Right ventricle myocardium superior (tissue), 1 donor: ENCODE results near the gene APOBEC3F. TPM values are rescaled to one million over a fixed set of nuclear protein-coding genes. Genes with fewer than 3 reads are reported as not detected.
A peak's percentile ranks its signal among the peaks of the same experiment; 100 is the strongest.

Experiments
- ATAC-seq: fragments of 200-7000 bp; cut with Tn5 transposase; one replicate; pipeline ENCODE4 v1.9.1; 2020; ENCODE audit warnings: mild to moderate bottlenecking; ENCODE audit not compliant: poor library complexity
- DNase-seq: peaks from one replicate; pipeline ENCODE4 v3.0.0-alpha.2; 2020
- intact Hi-C: fragments of 100-400 bp; cut with DNase I; formaldehyde crosslinking; loops from one replicate; pipeline ENCODE4 v1.11.2; 2022
- total RNA-seq: library from RNA; stranded (reverse); fragmentation: NEBNext Ultra II Directional; extraction: Animal tissue kit (Norgen Biotek cat#: 25700); gene quantifications from one replicate; pipeline ENCODE4 v1.2.1, GENCODE V29; 2021
- donor health status: DM: no; HTN: yes; CAD: no; lungs with severe emphysema.

The APOBEC3F gene
- total RNA-seq, 1 donor from 2014 or later, result 4.1 TPM

- ATAC-seq (no peak), DNase-seq (no peak)
- intact Hi-C loops, result no loop called here
Observed at GRCh38 chr22:39087098-39087497, 46.4 kb downstream of the APOBEC3F start.

DNA sequence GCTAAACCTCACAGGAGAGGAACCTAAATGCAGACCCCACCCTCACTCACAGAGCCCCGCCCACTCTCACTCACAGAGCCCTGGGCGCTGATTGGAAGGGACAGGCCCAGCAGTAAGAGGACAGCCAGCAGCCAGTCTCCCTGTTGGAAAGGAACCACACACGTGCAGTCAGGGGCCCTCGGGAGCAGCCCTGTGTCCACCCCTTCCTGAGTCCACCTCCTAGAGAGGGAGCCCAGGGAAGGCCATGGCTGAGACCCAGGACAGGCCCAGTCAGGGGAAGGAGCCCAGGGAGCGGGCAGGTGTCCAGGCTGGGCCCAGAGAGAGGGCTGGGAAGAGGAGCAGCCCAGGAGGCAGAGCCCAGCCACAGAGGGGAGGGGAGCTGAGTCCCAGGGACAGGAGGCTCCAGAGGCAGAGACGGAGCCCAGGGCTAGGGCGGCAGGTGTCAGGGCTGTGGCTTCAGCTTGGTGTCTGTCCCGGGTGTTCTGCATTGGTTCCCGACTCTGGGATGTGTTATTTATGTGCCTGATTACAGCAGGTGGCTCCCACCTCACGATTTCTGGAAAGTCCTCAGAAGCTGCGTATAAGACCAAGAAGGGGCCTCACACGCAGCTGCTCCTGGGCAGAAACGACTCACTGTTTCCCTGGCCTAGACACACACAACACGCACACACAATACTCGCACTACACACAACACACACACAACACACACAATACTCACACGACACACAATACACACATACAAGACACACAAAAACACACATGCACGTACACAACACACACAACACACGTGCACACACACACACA is 47.4 kb downstream of the APOBEC3F start:
- DNase-seq, result no peak
- intact Hi-C loops, result no loop called here
- ATAC-seq, result peak; percentile 48

DNA sequence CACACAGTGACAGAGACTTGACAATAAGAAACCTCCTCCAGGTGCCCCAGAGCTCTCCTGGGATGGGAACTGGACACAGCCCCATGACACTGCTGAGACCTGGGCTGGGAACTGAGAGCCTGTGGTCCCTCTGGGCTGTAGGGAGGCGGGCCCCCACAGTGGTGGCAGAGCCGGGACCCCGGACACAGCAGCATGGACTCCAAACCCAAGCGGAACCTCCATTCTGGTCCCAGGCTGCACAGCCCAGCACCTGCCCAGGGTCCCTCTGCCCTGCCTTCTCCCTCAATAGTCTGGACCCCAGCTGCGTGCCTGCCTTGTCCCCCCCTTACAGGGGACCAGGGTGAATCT is 48.0 kb downstream of the APOBEC3F start:
- DNase-seq (no peak), ATAC-seq (no peak)
- intact Hi-C loops, result no loop called here

- DNase-seq (no peak), ATAC-seq (no peak)
- intact Hi-C loops, result no loop called here
Observed at GRCh38 chr22:39089928-39090327, 49.3 kb downstream of the APOBEC3F start.

- ATAC-seq (no peak), DNase-seq (no peak)
- intact Hi-C loops, result no loop called here
Observed at GRCh38 chr22:39090426-39091064, 49.9 kb downstream of the APOBEC3F start.

- intact Hi-C loops, result no loop called here
- DNase-seq (no peak), ATAC-seq (no peak)
Observed at GRCh38 chr22:39091126-39092081, 50.7 kb downstream of the APOBEC3F start.

- no peak for ATAC-seq
- intact Hi-C loops, result no loop called here
- DNase-seq, result no peak
Observed at GRCh38 chr22:39092111-39092862, 51.6 kb downstream of the APOBEC3F start.

DNA sequence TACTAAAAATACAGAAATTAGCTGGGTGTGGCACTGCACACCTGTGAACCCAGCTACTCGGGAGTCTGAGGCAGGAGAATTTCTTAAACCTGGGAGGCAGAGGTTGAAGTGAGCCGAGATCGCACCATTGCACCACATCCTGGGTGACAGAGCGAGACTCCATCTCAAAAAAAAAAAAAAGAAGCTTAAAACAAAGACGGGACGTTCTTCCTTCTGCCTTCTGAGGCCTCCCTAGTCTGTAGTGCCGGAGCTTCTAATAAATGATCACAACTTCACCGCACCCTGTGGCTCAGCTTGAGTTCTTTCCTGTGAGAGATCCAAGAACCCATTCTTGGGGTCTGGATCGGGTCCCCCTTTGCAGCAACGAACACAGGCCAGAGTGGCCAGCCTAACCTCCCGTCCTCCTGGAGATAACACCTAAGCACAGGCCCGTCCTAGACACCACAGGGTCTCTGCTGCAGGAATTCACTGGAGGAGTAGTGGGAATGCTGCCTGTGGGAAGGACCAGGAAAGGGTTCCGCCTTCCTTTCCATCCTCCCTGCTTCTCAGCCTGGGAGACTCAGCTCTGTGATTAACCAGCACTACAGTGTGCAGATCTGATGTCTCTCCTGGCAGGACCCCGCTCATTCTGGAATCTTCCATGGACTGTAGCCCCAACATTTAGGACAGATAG is 54.2 kb downstream of the APOBEC3F start:
- no peak for ATAC-seq
- DNase-seq, result no peak
- intact Hi-C loops, result no loop called here

DNA sequence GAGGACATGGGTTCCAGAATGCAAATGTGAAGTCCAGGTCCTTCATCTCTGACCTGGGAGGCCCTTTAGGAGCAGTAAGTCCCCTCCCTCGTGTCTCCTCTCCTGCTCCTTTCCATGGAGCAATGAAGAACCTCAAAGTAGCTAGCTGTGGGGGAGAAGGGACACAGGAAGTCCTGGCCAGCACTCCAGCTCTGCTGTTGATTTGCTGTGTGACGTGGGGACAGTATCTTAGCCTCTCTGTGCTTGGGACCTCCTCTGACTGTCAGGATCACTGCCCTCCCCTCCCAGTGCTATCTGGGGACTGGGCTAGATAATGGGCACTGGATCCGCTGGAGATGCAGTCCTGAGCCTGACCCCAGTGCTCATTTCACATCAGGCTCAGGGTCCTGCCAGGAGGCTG is 55.3 kb downstream of the APOBEC3F start:
- DNase-seq (no peak), ATAC-seq (no peak)
- intact Hi-C loops, result no loop called here

GRCh38 chr22:39097098-39098020 is 56.7 kb downstream of the APOBEC3F start, which contains the start of gene APOBEC3H:
TSS of gene APOBEC3H (plus strand) at chr22:39097244. CDS start at chr22:39100279, 3,035 bp downstream.
- ATAC-seq (peak; percentile 68), DNase-seq (no peak)
- intact Hi-C loops, result no loop called here

- ATAC-seq, result no peak
- intact Hi-C loops, result no loop called here
- no peak for DNase-seq
Observed at GRCh38 chr22:39098026-39098425, 57.4 kb downstream of the APOBEC3F start.

- intact Hi-C loops, result no loop called here
- ATAC-seq (no peak), DNase-seq (no peak)
Observed at GRCh38 chr22:39098576-39098975, 57.9 kb downstream of the APOBEC3F start.

DNA sequence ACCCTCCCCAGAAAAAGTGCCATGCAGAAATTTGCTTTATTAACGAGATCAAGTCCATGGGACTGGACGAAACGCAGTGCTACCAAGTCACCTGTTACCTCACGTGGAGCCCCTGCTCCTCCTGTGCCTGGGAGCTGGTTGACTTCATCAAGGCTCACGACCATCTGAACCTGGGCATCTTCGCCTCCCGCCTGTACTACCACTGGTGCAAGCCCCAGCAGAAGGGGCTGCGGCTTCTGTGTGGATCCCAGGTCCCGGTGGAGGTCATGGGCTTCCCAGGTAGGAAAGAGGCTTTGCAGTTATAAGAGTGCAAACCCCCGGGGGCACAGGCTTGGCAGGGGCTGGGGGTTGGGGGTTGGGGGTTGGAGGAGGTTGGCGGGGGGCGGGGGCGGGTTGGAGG is 60.6 kb downstream of the APOBEC3F start:
- ATAC-seq, result no peak
- intact Hi-C loops, result no loop called here
- DNase-seq, result no peak

DNA sequence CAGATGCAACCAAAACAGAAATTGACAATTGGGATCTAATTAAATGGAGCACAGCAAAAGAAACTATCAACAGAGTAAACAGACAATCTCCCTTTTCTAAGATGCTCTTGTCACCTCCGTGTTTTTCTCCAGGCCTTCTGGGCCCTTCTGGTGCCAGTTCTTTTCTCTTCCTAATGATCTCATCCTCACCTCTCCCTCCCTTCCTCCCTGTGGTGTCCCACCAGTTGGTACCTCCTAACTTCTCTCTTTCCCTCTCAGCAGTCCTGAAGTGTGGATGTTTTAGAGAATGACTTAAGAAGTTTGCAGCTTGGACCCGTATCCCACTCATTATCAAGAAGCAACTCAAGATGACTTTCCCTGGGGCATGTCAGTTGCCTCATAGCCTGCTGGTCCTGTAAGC is 62.8 kb downstream of the APOBEC3F start:
- intact Hi-C loops, result no loop called here
- DNase-seq, result no peak
- ATAC-seq, result no peak
